Activated CD8-positive, alpha-beta memory T cell treated with anti-CD3 and anti-CD28 coated beads, Interleukin-2, amount 50 U/mL, for 48 hours (primary cell): ENCODE data around the gene YWHAG.
A peak's percentile ranks its signal among the peaks of the same experiment; 100 is the strongest.
"Not testable (repeated sequence)": the region's sequence is repeated elsewhere in the genome, so short reads cannot be mapped to it uniquely, and the experiment has no call there.

ENCODE experiments used
- DNase-seq: peaks from one replicate; pipeline ENCODE4 v3.0.0-alpha.2; 2020

Gene YWHAG

DNA sequence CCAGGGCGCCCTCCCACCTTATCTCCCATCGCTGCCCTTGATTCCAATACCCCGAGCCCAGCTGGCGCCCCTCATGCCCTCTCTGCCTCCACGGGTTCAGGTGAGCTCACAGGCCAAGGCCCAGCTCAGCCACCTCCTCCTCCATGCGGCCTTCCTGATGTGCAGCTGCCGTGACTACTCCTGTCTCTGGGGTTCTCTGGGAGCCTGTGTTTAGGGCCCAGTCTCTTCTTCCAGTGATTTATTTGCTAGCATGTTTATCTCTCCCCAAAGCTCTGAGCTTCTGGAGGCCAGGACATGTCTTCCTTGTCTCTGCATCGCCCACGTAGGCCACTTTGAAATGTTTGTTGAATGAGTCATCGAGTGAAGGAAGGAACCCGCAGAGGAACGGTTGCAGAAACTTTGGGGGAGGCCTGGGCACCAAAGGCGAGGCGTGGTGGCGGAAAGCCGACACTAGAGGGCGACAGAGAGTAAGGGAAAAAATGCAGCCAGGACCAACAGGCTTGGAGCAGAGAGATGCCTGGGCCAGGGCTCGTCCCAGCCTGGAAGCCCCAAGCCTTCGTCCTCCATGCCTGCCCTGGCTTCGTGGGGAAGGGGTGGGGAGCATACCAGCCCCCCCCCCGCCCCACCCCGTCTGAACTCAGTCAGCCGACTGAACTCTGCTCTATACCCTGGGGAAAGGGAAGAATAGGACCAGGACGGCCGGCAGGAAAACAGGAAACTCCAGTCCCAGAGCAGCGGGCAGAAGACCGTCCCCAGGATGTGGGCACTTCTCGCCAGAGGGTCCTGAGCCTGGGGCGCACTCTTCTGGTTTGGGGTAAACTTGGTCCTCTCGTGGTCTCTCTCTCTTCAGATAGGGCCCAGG is 67.2 kb downstream of the YWHAG start:
- DNase-seq: peak; percentile 99

GRCh38 chr7:76290847-76291350 is 67.9 kb downstream of the YWHAG start:
- not testable (repeated sequence) for DNase-seq

DNA sequence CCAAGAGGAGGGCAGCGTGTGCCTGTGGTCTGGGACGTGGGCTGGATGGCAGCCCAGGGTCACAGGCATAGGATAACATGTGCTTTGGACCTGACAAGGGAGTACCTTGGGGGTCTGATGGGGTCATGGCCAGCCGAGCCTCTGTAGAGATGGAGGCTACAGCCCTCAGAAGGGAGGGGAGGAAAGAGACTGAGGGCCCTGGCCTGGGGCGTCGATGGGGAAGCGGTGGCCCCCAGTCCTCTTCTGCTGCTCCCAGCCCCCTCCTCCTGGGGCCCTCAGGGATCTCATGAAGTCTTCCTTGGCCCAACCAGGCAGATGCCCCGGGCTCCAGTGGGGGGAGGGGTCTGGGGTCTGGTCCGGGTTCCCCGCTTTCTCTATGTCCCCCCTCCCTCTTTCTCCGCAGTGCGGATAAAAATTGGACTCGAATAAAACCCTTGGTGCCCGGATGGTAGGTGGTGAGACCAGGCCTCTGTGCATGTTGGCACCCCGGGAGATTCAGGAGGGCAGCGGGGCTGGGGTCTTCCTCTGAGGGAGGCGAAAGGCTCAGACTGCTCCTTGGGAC is 71.9 kb downstream of the YWHAG start:
- no peak for DNase-seq

GRCh38 chr7:76285604-76286374 is 73.0 kb downstream of the YWHAG start:
- no peak for DNase-seq

- DNase-seq: no peak
Observed at GRCh38 chr7:76283254-76284159, 75.3 kb downstream of the YWHAG start.

DNA sequence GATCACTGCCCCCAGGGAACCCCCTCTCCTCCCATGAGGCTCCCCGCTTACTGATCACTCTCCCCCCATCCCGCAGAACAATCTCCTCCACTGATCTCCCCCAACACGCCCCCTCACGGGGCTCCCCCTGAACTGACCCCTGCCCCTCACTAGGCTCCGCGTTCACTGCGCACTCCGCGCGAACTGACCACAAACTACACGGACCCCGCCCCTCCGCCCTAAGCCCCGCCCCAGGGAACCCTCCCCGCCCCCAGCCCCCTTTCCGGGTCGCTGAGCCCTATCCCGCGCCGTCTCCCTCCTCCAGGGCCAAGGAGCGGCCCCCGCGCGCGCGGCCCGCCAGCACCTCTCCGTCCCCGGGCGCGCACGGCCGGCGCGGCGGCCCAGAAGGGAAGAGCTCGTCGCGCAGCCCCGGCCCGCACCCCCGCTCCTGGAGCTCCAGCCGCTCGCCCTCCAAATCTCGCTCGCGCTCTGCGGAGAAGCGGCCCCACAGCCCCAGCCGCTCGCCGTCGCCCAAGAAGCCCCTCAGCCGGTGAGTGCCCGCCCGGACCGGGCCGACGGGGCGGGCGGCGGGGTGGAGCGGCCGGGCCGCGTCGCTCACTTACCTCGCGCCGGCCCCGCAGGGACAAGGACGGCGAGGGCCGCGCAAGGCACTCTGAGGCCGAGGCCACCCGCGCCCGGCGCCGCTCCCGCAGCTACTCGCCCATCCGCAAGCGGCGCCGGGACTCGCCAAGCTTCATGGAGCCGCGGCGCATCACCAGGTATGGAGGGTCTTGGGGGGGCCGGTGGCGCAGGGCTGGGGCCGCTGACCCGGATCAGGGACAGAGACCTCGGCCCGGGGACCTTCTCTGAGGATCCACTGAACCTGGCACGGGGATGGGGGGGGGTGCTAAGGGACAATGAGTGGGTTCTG is 76.2 kb downstream of the YWHAG start:
- DNase-seq: no peak

GRCh38 chr7:76281706-76282343 is 77.0 kb downstream of the YWHAG start:
- DNase-seq: no peak

- no peak for DNase-seq
Observed at GRCh38 chr7:76281006-76281705, 77.6 kb downstream of the YWHAG start.

DNA sequence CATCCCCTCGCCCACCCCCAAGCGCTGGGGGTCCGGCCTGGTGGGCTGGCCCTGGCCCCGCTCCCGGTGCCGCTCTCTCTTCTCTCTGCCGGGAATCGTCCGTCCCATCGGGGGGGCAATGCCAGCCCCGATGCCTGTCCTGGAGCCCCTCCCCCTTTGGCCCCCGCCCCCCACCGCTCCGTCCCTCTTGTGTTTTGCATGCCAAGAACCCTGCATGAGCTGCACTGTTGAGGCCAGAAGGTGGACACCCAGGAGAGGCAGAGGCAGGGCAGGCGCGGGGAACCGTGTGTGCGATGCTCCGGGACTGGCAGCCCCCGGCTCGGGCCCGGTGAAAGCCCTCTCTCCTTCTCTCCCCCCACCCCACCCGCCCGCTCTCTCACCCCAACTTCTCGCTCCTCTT is 78.4 kb downstream of the YWHAG start:
- no peak for DNase-seq

DNA sequence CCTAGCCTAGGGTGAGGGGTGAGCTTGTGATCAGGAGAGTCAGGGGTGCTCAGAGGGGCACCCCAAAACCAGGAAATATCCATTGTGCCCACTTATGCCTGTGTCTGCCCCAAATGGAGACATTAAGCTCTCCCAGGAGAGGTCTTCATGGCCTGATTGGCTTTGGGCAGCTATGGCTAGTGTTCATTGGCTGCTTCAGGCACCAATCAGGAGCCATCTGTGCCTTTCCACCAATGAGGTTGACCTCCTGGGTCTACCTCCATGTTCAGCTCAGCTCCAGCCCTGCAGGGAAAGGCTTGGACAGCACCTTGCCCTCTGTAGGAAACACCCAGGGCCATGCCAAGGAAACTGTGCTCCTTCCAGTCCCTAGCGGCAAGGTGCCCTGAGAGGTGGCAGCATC is 80.3 kb downstream of the YWHAG start:
- no peak for DNase-seq
